Measurements from ENCODE around the gene PLEKHN1.

Gene PLEKHN1

GRCh38 chr1:966135-966703, at the start of gene PLEKHN1:
TSS of gene PLEKHN1 (plus strand) at chr1:966482. CDS start at chr1:966532, 50 bp downstream.
- no peak for DNase-seq

GRCh38 chr1:917076-917459, 49.2 kb upstream of the PLEKHN1 start:
- DNase-seq = no peak

- DNase-seq = no peak
These were observed 48.7 kb upstream of the PLEKHN1 start for GRCh38 chr1:917466-918091.

GRCh38 chr1:918353-918752, 47.9 kb upstream of the PLEKHN1 start:
- DNase-seq = no peak

- DNase-seq = no peak
These were observed 47.4 kb upstream of the PLEKHN1 start for GRCh38 chr1:918843-919242.

- DNase-seq = no peak
These were observed 46.9 kb upstream of the PLEKHN1 start for GRCh38 chr1:919271-919872.

- DNase-seq = no peak
These were observed 46.3 kb upstream of the PLEKHN1 start for GRCh38 chr1:920010-920409.

GRCh38 chr1:920521-920920, 45.8 kb upstream of the PLEKHN1 start:
- DNase-seq = no peak

GRCh38 chr1:921011-921837, 45.1 kb upstream of the PLEKHN1 start:
- peak; percentile 63 for DNase-seq

- peak; percentile 48 for DNase-seq
These were observed 42.9 kb upstream of the PLEKHN1 start, which contains the start of gene SAMD11 for GRCh38 chr1:923131-923990. TSS of gene SAMD11 (plus strand) at chr1:923923. CDS start at chr1:924432, 509 bp downstream.

GRCh38 chr1:923991-924655, 42.2 kb upstream of the PLEKHN1 start:
- DNase-seq = no peak

- no peak for DNase-seq
These were observed 41.4 kb upstream of the PLEKHN1 start for GRCh38 chr1:924656-925560.

- no peak for DNase-seq
These were observed 40.5 kb upstream of the PLEKHN1 start for GRCh38 chr1:925561-926421.

- no peak for DNase-seq
These were observed 39.0 kb upstream of the PLEKHN1 start for GRCh38 chr1:927234-927633.

GRCh38 chr1:927748-928147, 38.5 kb upstream of the PLEKHN1 start:
- no peak for DNase-seq

- DNase-seq = no peak
These were observed 37.2 kb upstream of the PLEKHN1 start for GRCh38 chr1:928825-929661.

- DNase-seq = no peak
These were observed 36.3 kb upstream of the PLEKHN1 start for GRCh38 chr1:929712-930632.

- no peak for DNase-seq
These were observed 35.6 kb upstream of the PLEKHN1 start for GRCh38 chr1:930633-931138.
